ENCODE data around the gene ZNF543. TPM values are rescaled to one million over a fixed set of nuclear protein-coding genes. Genes with fewer than 3 reads are reported as not detected.

The ZNF543 gene
- total and polyA plus RNA-seq, 2 of the 8 experiments (the other 6 are each of a cell fraction or from before 2014, with no cell fraction given): 1.8 to 9.0 TPM

DNA sequence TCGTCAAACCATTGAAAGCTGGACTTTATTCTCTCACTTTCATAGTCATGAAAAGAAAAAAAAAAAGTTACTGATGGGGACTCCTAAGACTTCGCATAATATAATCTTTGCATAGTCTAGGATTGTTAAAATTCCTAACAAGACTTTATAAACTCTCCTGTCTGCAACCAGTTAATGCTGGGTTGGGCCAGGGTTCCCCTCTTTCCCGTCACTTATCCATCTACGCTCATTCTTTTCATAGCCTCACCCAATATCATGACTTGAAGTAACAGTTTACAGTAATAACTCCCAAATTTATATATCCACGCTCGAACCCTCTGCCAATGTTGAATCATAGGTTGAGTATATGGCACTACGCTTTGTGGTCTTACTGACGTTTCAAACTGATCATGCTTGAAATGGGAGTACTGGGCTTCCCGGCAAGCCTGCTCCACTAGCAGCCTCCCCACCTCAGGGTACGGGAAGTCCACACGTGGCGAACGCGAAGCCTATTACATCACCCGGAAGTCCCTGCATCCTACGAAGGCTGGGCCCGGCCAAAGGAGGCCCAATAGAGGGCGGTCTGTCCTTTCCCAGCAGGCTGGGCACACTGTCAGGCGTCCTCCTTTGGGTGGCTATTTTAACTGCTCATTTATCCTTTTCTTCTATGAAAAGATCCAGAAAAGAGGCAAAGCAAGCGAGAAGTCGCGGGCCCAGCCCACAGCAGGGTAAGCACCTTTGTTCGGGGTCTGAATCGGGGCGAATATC, 40.7 kb upstream of the ZNF543 start (continued):
- TF ChIP-seq ATF2 (IDR thresholded peaks at IDR 0.05; ENCODE audit: low read length) (peak; percentile 96), ASH2L (IDR thresholded peaks at IDR 0.05; ENCODE audit: low read length) (no peak), E2F6 (IDR thresholded peaks at IDR 0.05) (peak; percentile 49; the same call in 1 of the 2 replicates), TAF1 (IDR thresholded peaks at IDR 0.05; ENCODE audit: low read depth, low read length) (peak; percentile 89), CHD1 (IDR thresholded peaks at IDR 0.05; ENCODE audit: low read depth, low read length) (peak; percentile 71; the same call in 1 of the 2 replicates), GABPA (IDR thresholded peaks at IDR 0.05; ENCODE audit: borderline replicate concordance, insufficient read depth, low read length) (peak; percentile 51; the same call in 1 of the 2 replicates), CREB1 (IDR thresholded peaks at IDR 0.05) (peak; percentile 30; the same call in 1 of the 2 replicates), CEBPB (IDR thresholded peaks at IDR 0.05; ENCODE audit: low read depth, low read length) (peak; percentile 87), JUND (IDR thresholded peaks at IDR 0.05; ENCODE audit: low read length) (peak; percentile 70; the same call in 1 of the 2 replicates), BCL11A (IDR thresholded peaks at IDR 0.05; ENCODE audit: low read depth in 2 of 2, low read length in 2 of 2) (no peak), RAD21 (IDR thresholded peaks at IDR 0.05 in 1 of 2, conservative IDR thresholded peaks at IDR 0.05 in 1 of 2; ENCODE audit: low read depth in 2 of 2, low read length in 2 of 2) (peak; percentile 17 to 31; a peak in 2 of 4 replicates), POLR2AphosphoS5 (IDR thresholded peaks at IDR 0.05; ENCODE audit: low read depth, low read length) (peak; percentile 86), MAFK (IDR thresholded peaks at IDR 0.05; ENCODE audit: low read depth, low read length) (no peak), SIN3A (conservative IDR thresholded peaks at IDR 0.05 in 1 of 2, IDR thresholded peaks at IDR 0.05 in 1 of 2; ENCODE audit: low read depth in 1 of 2, low read length in 2 of 2) (peak in 1 of 2 experiments; percentile 47; a peak in 1 of 4 replicates), POLR2A (IDR thresholded peaks at IDR 0.05; ENCODE audit: control extremely low read depth in 1 of 2, low read depth in 2 of 2, low read length in 2 of 2) (peak; percentile 85 to 93)
- TF ChIP-seq, protein P1, sequence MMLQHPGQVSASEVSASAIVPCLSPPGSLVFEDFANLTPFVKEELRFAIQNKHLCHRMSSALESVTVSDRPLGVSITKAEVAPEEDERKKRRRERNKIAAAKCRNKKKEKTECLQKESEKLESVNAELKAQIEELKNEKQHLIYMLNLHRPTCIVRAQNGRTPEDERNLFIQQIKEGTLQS (IDR thresholded peaks at IDR 0.05; ENCODE audit: insufficient read depth, low read depth, low read length): peak; percentile 59; the same call in 1 of the 2 replicates
- TF ChIP-seq, protein P2, sequence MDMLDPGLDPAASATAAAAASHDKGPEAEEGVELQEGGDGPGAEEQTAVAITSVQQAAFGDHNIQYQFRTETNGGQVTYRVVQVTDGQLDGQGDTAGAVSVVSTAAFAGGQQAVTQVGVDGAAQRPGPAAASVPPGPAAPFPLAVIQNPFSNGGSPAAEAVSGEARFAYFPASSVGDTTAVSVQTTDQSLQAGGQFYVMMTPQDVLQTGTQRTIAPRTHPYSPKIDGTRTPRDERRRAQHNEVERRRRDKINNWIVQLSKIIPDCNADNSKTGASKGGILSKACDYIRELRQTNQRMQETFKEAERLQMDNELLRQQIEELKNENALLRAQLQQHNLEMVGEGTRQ (IDR thresholded peaks at IDR 0.05; ENCODE audit: low read length): peak; percentile 39; the same call in 1 of the 2 replicates

All from H1 (cell line).